Measurements from ENCODE around the gene UTP11.

The UTP11 gene

GRCh38 chr1:38003261-38004250, 9.0 kb upstream of the UTP11 start:
- no peak for DNase-seq (ENCODE audit: low spot score)

GRCh38 chr1:38004284-38005108, 8.0 kb upstream of the UTP11 start:
- DNase-seq (ENCODE audit: low spot score) = no peak

- DNase-seq (ENCODE audit: low spot score) = no peak
These were observed 7.1 kb upstream of the UTP11 start, which contains the start of gene FHL3 for GRCh38 chr1:38005195-38006007. Gene FHL3, minus strand, starts transcription at chr1:38005514. Its CDS starts 6,102 bp downstream, at chr1:37999412.

- no peak for DNase-seq (ENCODE audit: low spot score)
These were observed 6.3 kb upstream of the UTP11 start for GRCh38 chr1:38006008-38006828.

- no peak for DNase-seq (ENCODE audit: low spot score)
These were observed 3.3 kb upstream of the UTP11 start for GRCh38 chr1:38009088-38009840.

GRCh38 chr1:38009841-38010180, 2.7 kb upstream of the UTP11 start:
- no peak for DNase-seq (ENCODE audit: low spot score)

- DNase-seq (ENCODE audit: low spot score) = no peak
These were observed 691 bp downstream of the UTP11 start for GRCh38 chr1:38013227-38013622.

GRCh38 chr1:38014171-38014570, 1.6 kb downstream of the UTP11 start:
- no peak for DNase-seq (ENCODE audit: low spot score)

- DNase-seq (ENCODE audit: low spot score) = no peak
These were observed 2.3 kb downstream of the UTP11 start for GRCh38 chr1:38014724-38015424.

GRCh38 chr1:38015978-38016725, 3.6 kb downstream of the UTP11 start:
- no peak for DNase-seq (ENCODE audit: low spot score)

- no peak for DNase-seq (ENCODE audit: low spot score)
These were observed 6.4 kb downstream of the UTP11 start for GRCh38 chr1:38018864-38019343.

- DNase-seq (ENCODE audit: low spot score) = no peak
These were observed 7.9 kb downstream of the UTP11 start for GRCh38 chr1:38020396-38020795.

- DNase-seq (ENCODE audit: low spot score) = no peak
These were observed 9.4 kb downstream of the UTP11 start for GRCh38 chr1:38021969-38022368.

GRCh38 chr1:38022810-38023209, 10.3 kb downstream of the UTP11 start:
- DNase-seq (ENCODE audit: low spot score) = no peak

- DNase-seq (ENCODE audit: low spot score) = no peak
These were observed 12.7 kb downstream of the UTP11 start for GRCh38 chr1:38025233-38025632.

GRCh38 chr1:38025664-38026063, 13.1 kb downstream of the UTP11 start:
- no peak for DNase-seq (ENCODE audit: low spot score)

GRCh38 chr1:38026592-38027200, 14.2 kb downstream of the UTP11 start:
- peak; percentile 62 for DNase-seq (ENCODE audit: low spot score)
